Endometrial microvascular endothelial cells (primary cell): ENCODE data around the gene PRKCH. TPM values are rescaled to one million over a fixed set of nuclear protein-coding genes. Genes with fewer than 3 reads are reported as not detected.

ENCODE experiments used
- in situ Hi-C: cut with HindIII; loops from 2 replicates; pipeline ENCODE4 v1.10.0; 2017; ENCODE audit warnings: low sequenced_read_pairs, low pct_unique_long_range_greater_than_20kb; ENCODE audit errors: inconsistent ontology term
- total RNA-seq: library from RNA; depleted of rRNA; stranded (reverse); fragments of >200 nt; gene quantifications from one replicate; pipeline ENCODE4 v1.2.3, GENCODE V29; 2015; ENCODE audit errors: inconsistent ontology term

The PRKCH gene
- total RNA-seq, 1 donor from 2014 or later, result 116 TPM

GRCh38 chr14:61535458-61535857 lies 214.1 kb downstream of the PRKCH start:
- in situ Hi-C loops, result no loop called here

GRCh38 chr14:61536661-61537562 lies 215.5 kb downstream of the PRKCH start:
- in situ Hi-C loops, result no loop called here

- in situ Hi-C loops, result no loop called here
Measured at GRCh38 chr14:61537563-61538463, 216.4 kb downstream of the PRKCH start.

- in situ Hi-C loops, result no loop called here
Measured at GRCh38 chr14:61538464-61539022, 217.2 kb downstream of the PRKCH start.

- in situ Hi-C loops, result no loop called here
Measured at GRCh38 chr14:61539631-61540030, 218.3 kb downstream of the PRKCH start.

GRCh38 chr14:61540931-61541330 lies 219.6 kb downstream of the PRKCH start:
- in situ Hi-C loops, result no loop called here

- in situ Hi-C loops, result no loop called here
Measured at GRCh38 chr14:61542848-61543790, 221.7 kb downstream of the PRKCH start.

- in situ Hi-C loops, result no loop called here
Measured at GRCh38 chr14:61543946-61544345, 222.6 kb downstream of the PRKCH start.

GRCh38 chr14:61544448-61545330 lies 223.3 kb downstream of the PRKCH start:
- in situ Hi-C loops, result no loop called here

GRCh38 chr14:61545726-61546455 lies 224.5 kb downstream of the PRKCH start:
- in situ Hi-C loops, result no loop called here

GRCh38 chr14:61547186-61548069 lies 226.0 kb downstream of the PRKCH start:
- in situ Hi-C loops, result no loop called here

- in situ Hi-C loops, result no loop called here
Measured at GRCh38 chr14:61549425-61549824, 228.0 kb downstream of the PRKCH start.

- in situ Hi-C loops, result no loop called here
Measured at GRCh38 chr14:61551384-61551783, 230.0 kb downstream of the PRKCH start.

- in situ Hi-C loops, result no loop called here
Measured at GRCh38 chr14:61552241-61552640, 230.9 kb downstream of the PRKCH start.

GRCh38 chr14:61553730-61554641 lies 232.6 kb downstream of the PRKCH start:
- in situ Hi-C loops, result no loop called here
